Ishikawa (cell line): Measurements from ENCODE around the gene ARHGEF10L.

Experiments used
- CEBPB ChIP-seq: IDR thresholded peaks from 2 replicates; pipeline ENCODE4 v1.6.1; 2012
- EP300 ChIP-seq: IDR thresholded peaks from 2 replicates; pipeline ENCODE4 v1.6.1; 2012; ENCODE audit warnings: borderline replicate concordance
- FOXM1 ChIP-seq: IDR thresholded peaks from 2 replicates; pipeline ENCODE4 v1.6.1; 2012; ENCODE audit warnings: low read depth, borderline replicate concordance
- MAX ChIP-seq: IDR thresholded peaks from 2 replicates; pipeline ENCODE4 v1.6.1; 2012
- NFIC ChIP-seq: IDR thresholded peaks from 2 replicates; pipeline ENCODE4 v1.6.1; 2012
- RAD21 ChIP-seq: IDR thresholded peaks from 2 replicates; pipeline ENCODE4 v1.6.1; 2012; ENCODE audit warnings: low read depth
- REST ChIP-seq: IDR thresholded peaks from 2 replicates; pipeline ENCODE4 v1.6.1; 2012; ENCODE audit warnings: low read depth, mild to moderate bottlenecking
- TAF1 ChIP-seq: IDR thresholded peaks from 2 replicates; pipeline ENCODE4 v1.6.1; 2012; ENCODE audit warnings: low read depth, mild to moderate bottlenecking
- YY1 ChIP-seq: IDR thresholded peaks from 2 replicates; pipeline ENCODE4 v1.6.1; 2012; ENCODE audit warnings: low read depth
- ZBTB7A ChIP-seq: IDR thresholded peaks from 2 replicates; pipeline ENCODE4 v1.6.1; 2012; ENCODE audit warnings: low read depth

DNA sequence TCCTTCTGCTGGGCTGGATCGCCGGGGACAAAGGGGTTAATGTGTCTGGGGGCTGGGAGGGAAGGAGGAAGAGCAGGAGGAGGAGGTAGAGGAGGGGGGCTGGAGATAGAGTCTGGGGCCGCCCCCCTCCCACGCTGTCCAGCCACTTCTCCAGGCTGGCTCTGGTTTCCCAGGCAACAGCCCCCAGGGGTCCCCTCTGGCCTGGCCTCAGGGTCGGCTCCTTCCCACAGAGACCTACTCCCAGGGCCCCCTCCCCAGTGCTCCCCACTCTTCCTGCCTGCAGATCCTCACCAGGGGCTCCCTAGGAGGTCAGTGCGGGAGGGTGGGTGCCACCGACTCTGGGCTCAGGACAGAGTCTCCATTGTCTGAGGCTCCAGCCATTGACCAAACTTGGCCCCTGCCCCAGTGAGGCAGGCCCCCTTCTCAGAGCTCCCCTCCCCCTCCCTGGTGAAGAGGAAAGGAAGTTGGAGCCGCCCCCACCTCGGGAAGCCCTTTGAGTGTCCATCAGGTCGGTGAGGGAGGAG lies 34.1 kb downstream of the ARHGEF10L start:
- TF ChIP-seq ZBTB7A (no peak), REST (no peak), RAD21 (no peak), CEBPB (no peak), FOXM1 (no peak), YY1 (no peak), EP300 (no peak), NFIC (no peak), TAF1 (no peak), MAX (no peak)
